BJ (cell line): ENCODE data around the gene EPB41L2. TPM values are rescaled to one million over a fixed set of nuclear protein-coding genes. Genes with fewer than 3 reads are reported as not detected.

Source experiments
- CTCF ChIA-PET: fragments of 350-600 bp; formaldehyde crosslinking; extraction: SDS; loops from one replicate; lab custom pipeline; 2021; ENCODE audit warnings: antibody characterized with exemption, inconsistent platforms; lab: Yijun Ruan, JAX
- POLR2A ChIA-PET: fragments of 300-600 bp; sonication (Branson Sonifier 250); formaldehyde crosslinking; extraction: SDS; loops from one replicate; lab custom pipeline; 2021; ENCODE audit warnings: antibody characterized with exemption; lab: Charles Lee
- DNase-seq: peaks from one replicate; pipeline ENCODE4 v3.0.0-alpha.2; 2011; ENCODE audit warnings: low read depth
- H3K27me3 ChIP-seq: 2 replicates; pipeline ENCODE4 v1.6.0; 2011; ENCODE audit warnings: low read length; ENCODE audit not compliant: control insufficient read depth, insufficient read depth
- H3K36me3 ChIP-seq: 2 replicates; pipeline ENCODE4 v1.5.1; 2011; ENCODE audit warnings: low read length; ENCODE audit not compliant: control insufficient read depth, insufficient read depth
- H3K4me3 ChIP-seq: 2 replicates; pipeline ENCODE4 v1.5.1; 2011; ENCODE audit warnings: low read depth, mild to moderate bottlenecking, control low read depth, low read length
- CTCF ChIP-seq: IDR thresholded peaks from 2 replicates; pipeline ENCODE4 v1.5.1; 2011; ENCODE audit warnings: low read depth, mild to moderate bottlenecking, control low read depth, inconsistent platforms, low read length, moderate library complexity; ENCODE audit not compliant: insufficient read depth
- polyA plus RNA-seq: library from polyadenylated mRNA; depleted of rRNA; stranded (reverse); fragments of >200 nt; gene quantifications from 2 replicates; pipeline ENCODE4 v1.2.3, GENCODE V29; 2011

EPB41L2 gene
- polyA plus RNA-seq, 1 experiment, result 24.5 TPM

- TF ChIP-seq CTCF, result no peak
- Histone ChIP-seq H3K36me3 (no peaks in the 10 kb centered on the region), H3K27me3 (no peaks in the 10 kb centered on the region), H3K4me3 (no peak overlapping the region)
- ChIA-PET POLR2A (no interaction called here), CTCF (no interaction called here)
- no peak for DNase-seq
Measured at GRCh38 chr6:131022691-131023090, 40.4 kb downstream of the EPB41L2 start.

- POLR2A ChIA-PET, result no interaction called here
Measured at GRCh38 chr6:131017962-131018361, 45.1 kb downstream of the EPB41L2 start.

GRCh38 chr6:131015630-131016263 is 47.3 kb downstream of the EPB41L2 start:
- Histone ChIP-seq H3K36me3 (no peaks in the 10 kb centered on the region), H3K4me3 (no peak overlapping the region), H3K27me3 (no peaks in the 10 kb centered on the region)
- ChIA-PET CTCF (interaction anchor here (0.5 to 1.9 kb wide), 2 partner anchors 11 to 55 kb away, joined by 3 to 4 read pairs; no protein-coding TSS in a partner anchor), POLR2A (interaction anchor here (0.7 kb wide), 1 partner anchor 14 kb away, joined by 4 read pairs; no protein-coding TSS in a partner anchor)
- no peak for TF ChIP-seq CTCF
- DNase-seq, result peak; percentile 28

More at GRCh38 chr6:131017962-131018361, 45.1 kb downstream of the EPB41L2 start:
- DNase-seq, result no peak
- no peak for TF ChIP-seq CTCF
- Histone ChIP-seq H3K27me3 (no peaks in the 10 kb centered on the region), H3K4me3 (no peak overlapping the region), H3K36me3 (no peaks in the 10 kb centered on the region)
- CTCF ChIA-PET, result no interaction called here

- Histone ChIP-seq H3K36me3 (no peaks in the 10 kb centered on the region), H3K4me3 (no peak overlapping the region), H3K27me3 (no peaks in the 10 kb centered on the region)
- no peak for TF ChIP-seq CTCF
- ChIA-PET POLR2A (no interaction called here), CTCF (interaction anchor here (0.5 to 1.9 kb wide), 2 partner anchors 11 to 56 kb away, joined by 3 to 4 read pairs; no protein-coding TSS in a partner anchor)
- DNase-seq, result no peak
Measured at GRCh38 chr6:131015025-131015591, 47.9 kb downstream of the EPB41L2 start.

GRCh38 chr6:131014080-131014776 is 48.8 kb downstream of the EPB41L2 start:
- DNase-seq, result no peak
- Histone ChIP-seq H3K4me3 (no peak overlapping the region), H3K36me3 (no peaks in the 10 kb centered on the region), H3K27me3 (no peaks in the 10 kb centered on the region)
- ChIA-PET CTCF (interaction anchor here (1.9 kb wide), 1 partner anchor 12 kb away, joined by 4 read pairs; no protein-coding TSS in a partner anchor), POLR2A (no interaction called here)
- TF ChIP-seq CTCF, result no peak
